Suprapubic skin (tissue), 4 donors: ENCODE measurements around the gene MALRD1. TPM values are rescaled to one million over a fixed set of nuclear protein-coding genes. Genes with fewer than 3 reads are reported as not detected.

Experiments
- DNase-seq, 2 donors: peaks; one replicate each; pipeline ENCODE4 v3.0.0-alpha.2; 2019; ENCODE audit warnings: low spot score in 2 of 2
- H3K27ac ChIP-seq: fragments of 200-600 bp; sonication (generic); one replicate; pipeline ENCODE4 v1.5.1; 2019
- H3K27me3 ChIP-seq: fragments of 200-600 bp; sonication (generic); one replicate; pipeline ENCODE4 v1.5.1; 2019
- H3K36me3 ChIP-seq: fragments of 200-600 bp; sonication (generic); one replicate; pipeline ENCODE4 v1.5.1; 2019
- H3K4me1 ChIP-seq: fragments of 200-600 bp; sonication (generic); one replicate; pipeline ENCODE4 v1.5.1; 2019
- H3K4me3 ChIP-seq: fragments of 200-600 bp; sonication (generic); one replicate; pipeline ENCODE4 v1.5.1; 2019; ENCODE audit warnings: mild to moderate bottlenecking
- H3K9me3 ChIP-seq: fragments of 200-600 bp; sonication (generic); one replicate; pipeline ENCODE4 v1.5.1; 2019
- EP300 ChIP-seq: sonication (generic); formaldehyde crosslinking; IDR thresholded peaks from one replicate; pipeline ENCODE4 v1.6.1; 2017; ENCODE audit warnings: antibody characterized with exemption
- POLR2A ChIP-seq, 2 donors: fragments of 450-650 bp; IDR thresholded peaks; one replicate each; pipeline ENCODE4 v1.6.1; 2017; ENCODE audit warnings: antibody characterized with exemption in 2 of 2, mild to moderate bottlenecking in 2 of 2, moderate library complexity in 2 of 2
- POLR2AphosphoS5 ChIP-seq, 3 donors: sonication (generic); formaldehyde crosslinking; IDR thresholded peaks; one replicate each; pipeline ENCODE4 v1.6.1; 2017; ENCODE audit warnings: antibody characterized with exemption in 3 of 3
- WGBS: methylation state at CpG from one replicate; pipeline ENCODE4 v1.1.5; 2018; 5-methylcytosine and 5-hydroxymethylcytosine counted together
- total RNA-seq, 4 donors: library from RNA; depleted of rRNA; stranded (reverse); fragments of >200 nt; gene quantifications; one replicate each; pipeline ENCODE4 v1.1.0, GENCODE V29; 2016
- TF ChIP-seq, protein P1 (sequence below), 2 donors: fragments of 200-600 bp in 1 of 2; fragments of 450-650 bp in 1 of 2; sonication (generic) in 1 of 2; IDR thresholded peaks; one replicate each; pipeline ENCODE4 v1.5.1; 2016 to 2019; ENCODE audit warnings: antibody characterized with exemption in 2 of 2, mild to moderate bottlenecking in 1 of 2, moderate library complexity in 1 of 2

MALRD1 gene
- total RNA-seq, 4 donors from 2014 or later, result 0.23 to 0.80 (median 0.31) TPM; not detected in 1

DNA sequence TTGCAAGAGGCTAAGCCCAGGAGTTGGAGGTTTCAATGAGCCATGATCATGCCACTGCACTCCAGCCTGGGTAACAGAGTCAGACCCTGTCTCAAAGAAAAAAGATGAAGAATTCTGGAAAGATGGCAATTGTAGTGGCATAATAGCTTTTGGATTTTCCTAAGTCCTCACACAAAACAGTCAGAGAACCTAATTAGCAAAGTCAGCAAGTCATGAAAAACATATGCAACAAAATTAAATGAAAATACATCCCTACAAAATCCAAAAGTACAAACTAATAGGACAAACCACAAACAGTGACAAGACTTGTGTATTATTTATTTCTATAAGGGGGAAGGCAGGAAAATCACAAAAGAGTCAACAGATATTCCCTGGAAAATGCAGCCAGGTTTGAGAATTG is 405.4 kb downstream of the MALRD1 start:
- TF ChIP-seq POLR2AphosphoS5 (IDR thresholded peaks at IDR 0.05), result no peak
- TF ChIP-seq, protein P1, sequence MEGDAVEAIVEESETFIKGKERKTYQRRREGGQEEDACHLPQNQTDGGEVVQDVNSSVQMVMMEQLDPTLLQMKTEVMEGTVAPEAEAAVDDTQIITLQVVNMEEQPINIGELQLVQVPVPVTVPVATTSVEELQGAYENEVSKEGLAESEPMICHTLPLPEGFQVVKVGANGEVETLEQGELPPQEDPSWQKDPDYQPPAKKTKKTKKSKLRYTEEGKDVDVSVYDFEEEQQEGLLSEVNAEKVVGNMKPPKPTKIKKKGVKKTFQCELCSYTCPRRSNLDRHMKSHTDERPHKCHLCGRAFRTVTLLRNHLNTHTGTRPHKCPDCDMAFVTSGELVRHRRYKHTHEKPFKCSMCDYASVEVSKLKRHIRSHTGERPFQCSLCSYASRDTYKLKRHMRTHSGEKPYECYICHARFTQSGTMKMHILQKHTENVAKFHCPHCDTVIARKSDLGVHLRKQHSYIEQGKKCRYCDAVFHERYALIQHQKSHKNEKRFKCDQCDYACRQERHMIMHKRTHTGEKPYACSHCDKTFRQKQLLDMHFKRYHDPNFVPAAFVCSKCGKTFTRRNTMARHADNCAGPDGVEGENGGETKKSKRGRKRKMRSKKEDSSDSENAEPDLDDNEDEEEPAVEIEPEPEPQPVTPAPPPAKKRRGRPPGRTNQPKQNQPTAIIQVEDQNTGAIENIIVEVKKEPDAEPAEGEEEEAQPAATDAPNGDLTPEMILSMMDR (IDR thresholded peaks at IDR 0.05), result no peak
- no peak for TF ChIP-seq EP300
- TF ChIP-seq POLR2A (IDR thresholded peaks at IDR 0.05), result no peak
- no peaks in the 10 kb centered on the region for H3K9me3 ChIP-seq
- H3K36me3 ChIP-seq, result no peaks in the 10 kb centered on the region
- no peak for DNase-seq
- no peak overlapping the region for H3K27ac ChIP-seq
- H3K27me3 ChIP-seq, result no peaks in the 10 kb centered on the region
- no peaks in the 10 kb centered on the region for H3K4me1 ChIP-seq
- H3K4me3 ChIP-seq, result no peak overlapping the region

DNA sequence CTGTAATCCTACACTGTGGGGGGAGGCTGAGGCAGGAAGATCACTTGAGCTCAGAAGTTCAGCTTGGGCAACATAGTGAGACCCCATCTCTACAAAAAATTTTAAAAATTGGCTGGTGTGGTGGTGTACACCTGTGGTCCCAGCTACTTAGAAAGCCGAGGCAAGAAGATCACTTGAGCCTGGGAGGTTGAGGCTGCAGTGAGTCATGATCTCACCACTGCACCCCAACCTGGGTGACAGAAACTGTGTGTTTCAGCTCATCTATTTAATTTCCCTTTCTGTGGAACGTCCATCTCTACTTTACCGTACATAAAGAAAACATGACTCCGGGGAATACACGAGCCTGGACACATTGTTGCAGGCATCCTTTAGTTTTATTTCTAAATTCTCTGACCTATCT is 413.0 kb downstream of the MALRD1 start:
- WGBS, result 94% methylated on average over 5 of the region's 5 CpGs
- Histone ChIP-seq H3K9me3 (no peaks in the 10 kb centered on the region), H3K4me1 (no peaks in the 10 kb centered on the region), H3K27me3 (no peaks in the 10 kb centered on the region), H3K36me3 (no peaks in the 10 kb centered on the region), H3K27ac (no peak overlapping the region), H3K4me3 (no peak overlapping the region)
- no peak for DNase-seq
- TF ChIP-seq EP300, result no peak

DNA sequence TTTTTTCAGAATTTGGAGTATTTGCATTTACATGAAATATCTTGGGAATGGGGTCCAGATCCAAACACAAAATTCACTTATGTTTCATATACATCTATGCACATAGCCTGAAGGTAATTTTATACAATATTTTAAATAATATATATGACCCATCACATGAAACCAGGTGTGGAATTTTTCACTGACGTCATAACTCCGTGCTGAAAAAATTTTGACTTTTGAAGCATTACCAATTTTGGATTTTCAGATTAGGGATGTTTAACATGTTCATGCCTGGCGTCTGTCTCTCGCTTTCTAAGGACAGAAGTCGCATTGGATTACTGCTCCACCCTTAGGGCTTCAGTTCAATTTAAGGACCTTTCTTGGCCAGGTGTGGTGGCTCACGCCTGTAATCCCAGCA is 418.1 kb downstream of the MALRD1 start:
- no peak overlapping the region for H3K4me3 ChIP-seq

DNA sequence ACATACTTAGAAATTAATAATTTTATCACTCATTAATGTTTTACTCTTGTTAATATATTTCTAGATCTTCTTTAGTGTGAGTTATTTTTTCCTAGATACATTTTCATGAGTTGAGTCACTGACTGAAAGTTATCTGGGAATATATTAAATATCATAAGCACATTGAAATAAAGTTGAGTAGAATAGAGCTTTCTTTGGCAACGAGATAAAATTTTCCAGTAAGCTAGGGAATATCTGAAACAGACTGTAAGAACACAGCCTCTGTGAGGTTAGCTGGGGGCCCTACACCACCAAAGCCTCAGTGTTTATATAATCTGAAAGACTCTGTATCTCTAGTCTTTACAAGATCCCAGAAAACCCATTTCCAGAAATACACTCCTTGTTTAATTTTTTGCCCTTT is 419.8 kb downstream of the MALRD1 start:
- Histone ChIP-seq H3K36me3 (no peaks in the 10 kb centered on the region), H3K27me3 (no peaks in the 10 kb centered on the region), H3K4me1 (no peaks in the 10 kb centered on the region), H3K4me3 (no peak overlapping the region), H3K27ac (no peak overlapping the region), H3K9me3 (no peaks in the 10 kb centered on the region)
- no peak for DNase-seq
- no peak for TF ChIP-seq EP300
- TF ChIP-seq, protein P1 (IDR thresholded peaks at IDR 0.05), result no peak
- no peak for TF ChIP-seq POLR2AphosphoS5 (IDR thresholded peaks at IDR 0.05)
- TF ChIP-seq POLR2A (IDR thresholded peaks at IDR 0.05), result no peak
- WGBS, result 68% methylated on average over 1 of the region's 1 CpG

More for the DNA sequence above, 418.1 kb downstream of the MALRD1 start:
- Histone ChIP-seq H3K36me3 (no peaks in the 10 kb centered on the region), H3K27ac (no peak overlapping the region), H3K4me1 (no peaks in the 10 kb centered on the region), H3K9me3 (no peaks in the 10 kb centered on the region), H3K27me3 (no peaks in the 10 kb centered on the region)
- TF ChIP-seq EP300 (no peak), POLR2AphosphoS5 (IDR thresholded peaks at IDR 0.05) (no peak), POLR2A (IDR thresholded peaks at IDR 0.05) (no peak)
- TF ChIP-seq, protein P1 (IDR thresholded peaks at IDR 0.05), result no peak
- WGBS, result 93% methylated on average over 6 of the region's 6 CpGs
- DNase-seq, result no peak

DNA sequence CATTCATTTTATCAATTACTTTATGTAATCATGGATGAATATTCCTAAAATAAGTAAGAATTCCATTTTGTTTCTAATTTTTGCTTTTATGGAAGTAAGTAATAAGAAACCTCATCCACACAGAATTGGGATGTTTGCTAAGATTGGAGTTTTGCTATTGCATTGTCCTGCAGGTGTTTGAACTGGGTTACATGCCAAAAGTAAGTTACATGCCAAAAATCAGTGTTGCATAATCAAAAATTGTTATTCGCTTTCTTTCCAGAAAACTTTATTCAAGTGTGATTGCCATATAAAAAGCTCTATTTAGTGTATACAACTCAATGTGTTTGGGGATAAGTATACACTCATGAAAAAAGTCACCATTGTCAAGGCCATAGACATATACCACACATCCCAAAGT is 420.9 kb downstream of the MALRD1 start:
- Histone ChIP-seq H3K27me3 (no peaks in the 10 kb centered on the region), H3K4me1 (no peaks in the 10 kb centered on the region), H3K36me3 (no peaks in the 10 kb centered on the region), H3K4me3 (no peak overlapping the region), H3K27ac (no peak overlapping the region), H3K9me3 (no peaks in the 10 kb centered on the region)
- 4% methylated on average over 1 of the region's 1 CpG for WGBS
- no peak for DNase-seq
- TF ChIP-seq POLR2AphosphoS5 (IDR thresholded peaks at IDR 0.05), result no peak
- no peak for TF ChIP-seq POLR2A (IDR thresholded peaks at IDR 0.05)
- TF ChIP-seq EP300, result no peak
- TF ChIP-seq, protein P1 (IDR thresholded peaks at IDR 0.05), result no peak

DNA sequence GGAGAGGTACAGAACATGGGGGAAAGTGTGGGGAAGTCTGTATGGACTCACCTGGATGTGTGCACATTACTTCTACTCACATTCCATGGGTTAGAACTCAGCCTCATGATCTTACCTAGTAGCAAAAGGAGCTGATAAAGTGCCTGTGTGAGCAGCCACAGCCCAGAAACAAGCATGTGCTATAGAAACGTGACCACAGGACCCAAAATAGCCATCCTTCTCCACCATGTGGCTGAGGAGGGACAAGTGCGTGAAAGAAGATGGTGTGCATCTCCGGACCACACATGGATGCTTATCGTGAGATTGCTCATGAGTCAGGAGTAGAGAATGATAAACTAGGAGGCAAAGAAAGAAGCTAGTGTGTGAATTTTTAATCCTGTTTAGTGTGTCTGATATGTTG is 431.3 kb downstream of the MALRD1 start:
- no peaks in the 10 kb centered on the region for H3K36me3 ChIP-seq

More for the DNA sequence above, 431.3 kb downstream of the MALRD1 start:
- Histone ChIP-seq H3K4me1 (no peaks in the 10 kb centered on the region), H3K27me3 (no peaks in the 10 kb centered on the region), H3K9me3 (no peaks in the 10 kb centered on the region), H3K4me3 (no peak overlapping the region), H3K27ac (no peak overlapping the region)
- no peak for DNase-seq
- 75% methylated on average over 4 of the region's 4 CpGs for WGBS
- TF ChIP-seq, protein P1 (IDR thresholded peaks at IDR 0.05), result no peak
- TF ChIP-seq POLR2AphosphoS5 (IDR thresholded peaks at IDR 0.05), result no peak
- no peak for TF ChIP-seq POLR2A (IDR thresholded peaks at IDR 0.05)
- no peak for TF ChIP-seq EP300
